Measurements from ENCODE around the gene WFDC5.

- TF ChIP-seq CTCF (conservative IDR thresholded peaks at IDR 0.05) (peak; percentile 83), ZFX (IDR thresholded peaks at IDR 0.05) (no peak)
Observed at GRCh38 chr20:45111799-45112471, 3.0 kb downstream of the WFDC5 start.

Measured in C4-2B (cell line).